NCI-H2196 (cell line): ENCODE measurements around the gene ACOT12.
"Not testable (repeated sequence)": the region's sequence is repeated elsewhere in the genome, so short reads cannot be mapped to it uniquely, and the experiment has no call there.

Source experiments
- DNase-seq: peaks from one replicate; lab custom pipeline; 2025; ENCODE audit not compliant: unreplicated experiment; lab: John Stamatoyannopoulos, UW

Gene ACOT12

DNA sequence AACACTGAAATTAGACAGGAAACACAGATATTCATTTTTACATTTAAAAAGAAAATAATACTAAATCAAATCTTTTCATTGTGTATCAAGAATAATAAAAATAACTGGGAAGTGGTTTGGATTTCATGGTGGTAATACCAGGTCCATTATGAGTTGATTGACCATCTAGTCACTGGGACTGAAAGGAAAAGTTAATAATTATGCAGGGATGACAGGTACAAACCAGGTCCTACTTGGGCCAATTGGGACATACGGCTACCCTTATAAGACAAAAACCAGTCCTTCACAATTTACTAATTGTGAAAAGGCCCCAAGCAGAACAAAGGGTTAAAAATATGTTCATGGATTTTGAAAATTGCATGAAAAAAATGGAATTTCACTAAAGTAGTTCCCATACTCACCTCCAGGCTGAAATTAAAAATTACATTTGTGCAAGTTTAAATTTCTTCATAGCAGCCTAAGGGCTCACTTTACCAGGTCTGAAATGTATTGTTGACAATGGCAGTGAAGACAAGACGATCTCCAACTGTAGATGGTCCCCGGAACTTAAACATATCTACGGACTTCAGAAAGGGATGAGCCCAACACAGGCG lies 48.4 kb downstream of the ACOT12 start:
- DNase-seq = no peak

DNA sequence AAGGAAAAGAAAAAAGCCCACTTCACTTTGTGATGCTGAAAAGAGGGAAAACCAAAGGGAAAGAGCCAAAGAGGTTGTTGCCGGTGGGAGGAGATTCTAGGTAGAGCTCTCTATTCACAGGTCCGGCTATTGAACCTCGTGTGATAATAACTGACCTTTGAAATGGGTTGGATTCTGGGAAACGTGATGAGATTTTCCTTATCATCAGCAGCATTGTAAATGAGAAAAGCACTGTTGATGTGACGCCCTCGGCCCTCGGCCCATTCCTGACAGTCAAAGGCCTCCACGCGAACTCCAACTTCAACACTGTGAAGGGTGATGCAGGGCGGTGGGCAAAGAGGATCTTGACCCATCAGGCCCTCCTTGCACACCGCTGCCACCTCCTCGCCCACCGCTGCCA lies 49.2 kb downstream of the ACOT12 start:
- DNase-seq = no peak

DNA sequence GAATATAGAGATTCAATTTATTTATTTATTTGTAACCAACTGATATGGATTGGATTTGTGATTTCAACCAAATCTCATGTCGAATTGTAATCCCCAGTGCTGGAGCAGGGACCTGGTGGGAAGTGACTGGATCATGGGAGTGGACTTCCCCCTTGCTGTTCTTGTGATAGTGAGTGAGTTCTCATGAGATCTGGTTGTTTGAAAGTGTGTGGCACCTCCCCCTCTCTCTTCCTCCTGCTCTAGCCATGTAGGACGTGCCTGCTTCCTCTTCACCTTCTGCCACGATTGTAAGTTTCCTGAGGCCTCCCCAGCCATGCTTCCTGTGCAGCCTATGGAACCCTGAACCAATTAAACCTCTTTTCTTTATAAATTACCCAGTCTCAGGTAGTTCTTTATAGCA lies 55.7 kb downstream of the ACOT12 start:
- not testable (repeated sequence) for DNase-seq

DNA sequence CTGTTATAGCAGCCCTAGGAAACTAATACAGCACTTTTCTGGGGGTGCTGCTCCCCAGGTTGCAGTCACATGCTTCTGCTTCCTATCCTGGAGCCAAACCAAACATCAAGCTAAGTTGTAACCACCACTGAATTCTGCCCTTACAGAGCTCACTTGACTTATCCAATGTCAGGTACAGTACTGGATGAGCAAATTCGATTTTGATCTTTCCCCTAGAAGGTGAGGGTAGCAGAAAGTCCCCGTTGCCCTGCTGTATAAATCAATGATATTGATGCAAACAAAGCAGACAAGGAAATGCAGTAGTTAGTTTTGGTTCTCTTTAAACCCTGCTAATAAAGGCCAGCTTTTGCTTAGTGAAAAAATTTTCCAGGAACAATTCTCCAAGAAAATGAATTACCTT lies 56.1 kb downstream of the ACOT12 start:
- no peak for DNase-seq

DNA sequence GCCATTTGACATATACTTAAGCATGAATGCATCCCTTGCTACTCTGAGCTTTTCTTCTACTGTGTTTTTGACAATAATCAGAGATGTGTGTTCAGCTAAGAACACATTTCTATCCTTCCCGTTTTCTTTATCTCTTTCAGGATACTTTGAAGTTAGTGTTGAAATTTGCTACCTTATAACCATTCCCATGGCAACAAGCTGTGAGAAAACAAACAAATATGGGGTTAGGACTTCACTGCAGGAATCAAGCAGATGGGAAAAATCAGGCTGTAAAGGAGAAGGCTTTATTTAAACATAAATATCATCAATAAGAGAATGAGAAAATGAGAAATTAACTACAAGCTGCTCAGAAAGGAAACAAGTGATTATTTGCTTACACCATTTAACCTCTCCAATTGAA lies 57.4 kb downstream of the ACOT12 start:
- DNase-seq = no peak

DNA sequence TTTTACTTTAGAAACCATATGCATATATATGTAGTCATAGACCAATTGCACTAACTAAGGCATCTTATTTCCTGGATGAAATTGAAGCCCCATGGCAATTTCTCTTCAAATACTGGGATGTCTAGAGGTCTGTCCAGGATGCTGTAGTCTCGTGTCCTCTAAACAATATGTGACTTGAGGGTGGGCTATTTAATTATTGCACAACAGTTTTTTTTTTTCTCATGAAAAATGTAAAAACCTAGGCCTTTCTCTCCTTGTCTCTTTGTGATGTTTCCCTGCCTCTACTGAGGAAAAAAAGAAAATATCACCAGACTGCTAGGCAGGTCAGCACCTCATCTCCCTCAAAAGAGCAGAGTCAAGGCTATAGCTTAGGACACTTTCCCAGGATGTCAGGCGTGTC lies 58.0 kb downstream of the ACOT12 start:
- DNase-seq = no peak

DNA sequence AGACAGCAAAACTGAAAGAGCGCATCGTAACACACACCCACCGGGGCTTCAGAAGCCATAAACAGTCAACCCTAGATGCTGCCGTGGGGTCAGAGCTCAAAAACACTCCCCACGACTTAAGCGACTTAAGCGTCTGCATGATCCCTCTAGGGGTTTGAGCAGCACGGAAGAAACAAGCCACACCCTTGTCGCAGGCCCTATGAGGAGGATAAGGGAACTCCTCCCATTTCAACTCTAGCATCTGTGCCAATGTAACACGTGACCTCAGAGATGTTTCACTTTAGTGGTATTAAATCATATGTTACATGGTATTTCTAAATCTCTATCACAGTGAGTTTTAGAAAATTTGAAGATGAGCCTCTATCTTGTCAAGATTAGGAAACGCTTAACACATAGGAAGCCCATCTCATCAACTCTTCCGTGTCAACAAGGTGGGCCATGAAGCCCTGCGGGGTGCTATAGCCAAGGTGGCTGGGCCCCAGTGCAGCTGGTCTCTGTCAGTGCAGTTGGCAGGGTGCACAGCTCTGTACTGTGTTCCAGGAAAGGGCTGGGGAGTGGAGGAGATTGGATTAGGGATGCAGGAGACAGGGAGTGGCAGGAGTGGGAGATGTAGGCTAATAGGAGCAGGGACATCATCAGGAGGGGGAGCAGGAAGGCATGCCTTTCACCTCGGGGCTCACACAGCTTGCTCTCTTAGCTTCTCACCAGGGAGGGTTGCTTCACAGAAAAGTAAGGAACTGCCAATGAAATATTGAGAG lies 59.5 kb downstream of the ACOT12 start:
- DNase-seq = no peak

DNA sequence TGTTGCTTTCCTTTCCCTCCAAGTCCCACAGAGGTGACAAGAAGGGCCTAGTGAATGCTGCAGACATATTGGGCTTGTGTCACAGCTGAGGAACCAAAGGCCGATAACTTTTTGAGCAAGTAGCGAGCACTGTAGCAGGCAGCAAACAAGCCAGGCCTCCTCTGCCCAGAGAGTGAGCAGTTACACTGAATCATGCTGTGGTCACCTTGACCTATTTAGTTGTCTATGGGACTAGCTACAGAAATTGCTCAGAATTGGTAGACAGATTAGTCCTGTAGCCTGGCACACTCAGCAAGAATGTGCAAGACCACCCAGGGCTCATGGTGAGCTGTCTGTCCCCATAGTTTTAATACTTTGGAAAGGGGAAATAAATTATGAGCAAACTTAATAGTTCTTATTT lies 67.4 kb downstream of the ACOT12 start:
- DNase-seq = no peak

DNA sequence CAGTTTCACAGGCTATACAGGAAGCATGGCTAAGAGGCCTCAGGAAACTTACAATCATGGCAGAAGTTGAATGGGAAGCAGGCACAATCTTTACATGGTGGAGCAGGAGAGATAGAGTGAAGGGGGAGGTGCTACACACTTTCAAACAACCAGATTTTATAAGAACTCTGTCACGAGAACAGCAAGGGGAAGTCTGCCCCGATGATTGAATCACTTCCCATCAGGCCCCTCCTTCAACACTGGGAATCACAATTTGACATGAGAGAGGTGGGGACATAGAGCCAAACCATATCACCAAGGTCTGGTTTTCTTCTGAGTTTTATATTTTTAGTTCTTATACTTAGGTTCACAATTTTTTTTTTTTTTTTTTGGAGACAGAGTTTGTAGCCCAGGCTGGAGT lies 76.4 kb downstream of the ACOT12 start:
- no peak for DNase-seq

DNA sequence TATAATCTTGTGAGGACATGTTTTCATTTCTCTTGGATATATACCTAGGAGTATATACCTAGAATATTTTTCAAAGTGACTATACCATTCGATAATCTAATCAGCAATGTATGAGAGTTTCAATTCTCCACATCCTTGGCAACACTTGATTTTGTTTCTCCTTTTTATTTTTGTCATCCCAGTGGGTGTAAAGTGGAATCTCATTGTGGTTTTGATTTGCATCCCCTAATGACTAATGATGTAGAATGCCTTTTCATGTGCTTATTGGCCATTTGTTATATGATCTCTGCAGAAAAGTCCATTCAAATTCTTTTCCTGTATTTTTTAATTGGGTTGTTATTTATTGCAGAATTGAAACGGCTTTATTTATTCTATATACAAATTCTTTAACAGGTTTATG lies 77.4 kb downstream of the ACOT12 start:
- no peak for DNase-seq

DNA sequence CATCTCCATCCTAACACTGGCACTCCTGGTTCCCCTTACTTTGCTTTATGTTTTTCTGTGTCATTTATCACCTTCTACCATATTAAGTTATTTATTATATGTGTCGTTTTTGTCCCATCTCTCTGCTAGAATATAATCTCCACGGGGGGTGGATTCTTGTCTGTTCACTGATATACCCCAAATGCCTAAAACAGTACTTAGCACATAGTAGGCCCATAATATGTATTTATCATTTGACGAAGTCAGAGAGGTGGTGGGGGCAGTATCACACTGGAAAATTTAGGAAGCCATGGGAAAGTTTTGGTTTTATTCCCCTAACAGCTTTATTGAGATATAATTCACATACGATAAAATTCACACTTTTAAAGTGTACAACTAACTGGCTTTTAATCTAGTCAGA lies 78.1 kb downstream of the ACOT12 start:
- no peak for DNase-seq

DNA sequence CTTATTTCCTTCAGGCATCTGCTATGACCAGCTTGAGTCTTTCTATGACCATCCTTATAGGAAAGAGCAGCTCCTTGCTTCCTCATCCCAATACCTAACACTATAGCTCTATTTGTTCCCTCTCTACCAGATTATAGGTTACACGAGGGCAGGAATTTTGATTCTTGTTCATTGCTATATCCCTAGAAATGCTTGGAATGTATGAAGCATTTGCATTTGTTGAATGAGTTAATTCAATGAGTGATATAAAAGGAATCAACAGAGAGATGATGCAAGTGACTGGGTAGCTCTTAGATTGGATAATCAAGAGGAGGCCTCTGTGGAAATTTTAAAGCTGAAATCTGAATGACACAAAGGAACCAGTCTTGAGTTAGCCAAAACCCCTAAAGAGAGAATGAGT lies 78.6 kb downstream of the ACOT12 start:
- no peak for DNase-seq

DNA sequence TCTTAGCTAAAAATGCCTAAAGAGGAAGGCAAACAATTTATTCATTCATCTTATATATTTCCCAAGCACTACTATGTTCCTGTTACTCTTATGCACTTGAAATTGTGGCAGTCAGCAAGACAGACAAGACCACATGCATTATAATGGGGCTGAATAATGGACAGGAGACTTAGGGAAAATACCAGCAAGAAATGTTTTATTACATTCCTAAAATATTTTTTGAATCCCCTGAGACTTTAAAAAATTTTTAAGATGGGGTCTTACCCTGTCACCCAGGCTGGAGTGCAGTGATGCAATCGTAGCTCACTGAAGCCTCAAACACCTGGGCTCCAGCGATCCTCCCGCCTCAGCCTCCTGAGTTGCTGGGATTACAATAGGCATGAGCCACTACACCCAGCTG lies 79.4 kb downstream of the ACOT12 start:
- DNase-seq = no peak

DNA sequence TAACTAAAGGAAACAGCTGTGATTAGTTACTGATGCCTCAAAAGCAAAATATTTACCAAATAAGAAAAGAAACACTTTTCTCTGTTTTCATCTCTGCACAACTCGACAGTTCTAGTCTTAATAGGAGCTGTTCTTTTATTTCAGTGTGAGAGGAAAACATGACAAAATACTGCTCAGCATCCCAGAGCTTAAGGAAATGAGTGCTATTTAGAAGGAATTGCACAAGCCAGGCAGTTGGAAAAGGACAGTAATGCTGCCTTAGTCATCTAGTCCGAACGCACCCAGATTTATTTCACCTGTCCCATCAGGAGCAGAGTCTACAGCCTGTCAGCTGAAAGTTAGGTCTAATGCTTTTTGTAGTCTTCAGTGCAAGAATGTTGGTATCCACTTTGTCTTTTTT lies 80.2 kb downstream of the ACOT12 start:
- DNase-seq = no peak

DNA sequence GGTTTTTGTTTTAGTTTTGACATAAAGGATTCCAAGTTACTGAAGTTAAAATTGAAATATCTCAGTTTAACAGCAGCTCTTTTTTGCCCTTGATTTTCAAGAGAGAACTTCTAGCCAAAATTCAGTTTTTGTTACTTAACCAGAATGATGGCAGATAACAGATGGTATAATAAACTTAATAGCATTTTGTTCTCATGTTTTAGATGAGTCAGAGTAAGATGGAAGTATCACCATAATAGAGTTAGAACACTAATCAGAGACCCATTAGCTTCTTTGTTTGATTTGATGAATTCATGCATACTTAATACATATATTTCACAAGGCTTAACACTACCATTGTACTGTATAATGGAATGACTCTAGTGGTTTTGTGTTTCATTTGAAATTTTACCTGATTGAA lies 80.7 kb downstream of the ACOT12 start:
- no peak for DNase-seq

DNA sequence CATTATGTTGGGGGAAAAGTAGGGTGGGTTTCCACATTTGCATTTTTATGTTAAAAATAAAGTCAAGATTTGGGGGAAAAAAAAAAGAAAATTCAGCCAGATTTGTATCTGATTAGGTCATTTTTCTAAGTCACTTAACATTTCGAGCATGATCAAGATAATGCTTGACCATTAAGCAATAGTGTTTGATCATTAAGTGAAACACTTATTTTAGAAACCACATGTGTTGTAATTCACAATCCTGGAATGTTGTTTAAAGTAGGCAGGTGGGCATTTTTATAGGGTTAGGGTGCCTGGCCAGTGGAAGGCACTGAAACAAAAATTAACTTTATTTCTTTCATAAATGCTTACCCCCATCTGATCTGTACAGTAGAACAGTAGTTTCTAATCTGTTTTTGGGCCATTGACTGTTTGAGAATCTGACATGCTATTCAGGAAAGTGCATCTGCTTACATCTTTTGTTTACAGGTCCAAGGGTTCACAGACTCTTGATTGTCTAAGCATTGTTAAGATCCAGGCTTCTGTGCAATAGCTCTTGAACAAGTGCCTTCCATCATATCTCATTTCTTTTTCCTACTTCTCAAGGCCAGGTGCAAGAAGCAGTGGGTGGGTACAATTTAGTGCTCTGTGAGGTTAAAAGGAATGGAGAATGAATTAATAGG lies 83.4 kb downstream of the ACOT12 start:
- DNase-seq = no peak

DNA sequence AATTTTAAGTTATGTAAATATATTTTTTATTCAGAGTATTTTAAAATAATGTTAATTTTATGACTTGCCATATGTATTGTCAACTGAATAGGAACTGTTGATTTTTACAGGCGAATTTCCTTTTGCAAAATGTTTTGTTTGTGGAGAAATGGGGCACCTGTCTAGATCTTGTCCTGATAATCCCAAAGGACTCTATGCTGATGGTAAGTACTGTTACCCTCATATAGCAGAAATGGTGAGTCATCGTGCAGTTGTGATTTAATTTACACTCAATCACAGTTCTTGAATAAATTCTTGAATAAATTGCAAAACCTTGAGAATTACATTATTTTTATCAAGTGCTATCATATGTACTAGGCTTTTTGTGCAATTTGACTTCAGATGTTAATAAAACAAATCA lies 85.1 kb downstream of the ACOT12 start:
- DNase-seq = no peak

DNA sequence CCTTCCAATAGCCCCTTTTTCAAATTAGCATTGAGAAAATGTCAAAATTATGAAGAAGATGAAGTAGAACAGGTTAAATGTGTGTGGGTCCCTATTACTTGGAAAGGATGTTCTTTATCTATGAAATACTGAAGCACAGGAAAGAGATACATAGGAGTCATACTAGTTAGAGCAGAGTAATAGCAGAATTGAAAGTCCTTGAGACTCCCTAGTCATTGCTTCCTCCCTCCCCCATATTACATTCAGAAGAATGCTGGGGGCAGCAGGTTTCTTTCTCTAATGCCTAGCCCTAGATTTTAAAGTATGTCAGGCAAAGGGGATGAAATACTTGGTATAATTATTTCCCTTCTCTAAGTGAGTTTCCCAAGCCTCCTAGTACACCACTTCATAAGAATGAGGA lies 88.1 kb downstream of the ACOT12 start:
- no peak for DNase-seq

DNA sequence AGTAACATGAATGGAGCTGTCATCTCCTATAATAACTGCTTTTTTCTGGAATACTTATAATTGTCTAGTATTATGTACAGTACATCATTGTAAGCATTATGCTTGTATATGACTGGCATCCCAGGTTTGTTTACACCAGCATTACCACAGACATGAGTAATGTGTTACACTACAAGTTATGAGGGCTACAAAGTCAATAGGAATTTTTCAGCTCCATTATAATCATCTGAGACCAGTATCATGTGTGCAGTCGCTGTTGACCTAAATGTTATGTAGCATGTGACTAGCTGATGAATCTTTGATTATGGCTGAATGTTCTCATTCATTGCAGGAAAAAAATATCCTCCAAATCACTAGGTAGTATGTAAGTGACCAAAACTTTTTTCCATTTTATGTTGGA lies 90.4 kb downstream of the ACOT12 start:
- no peak for DNase-seq

DNA sequence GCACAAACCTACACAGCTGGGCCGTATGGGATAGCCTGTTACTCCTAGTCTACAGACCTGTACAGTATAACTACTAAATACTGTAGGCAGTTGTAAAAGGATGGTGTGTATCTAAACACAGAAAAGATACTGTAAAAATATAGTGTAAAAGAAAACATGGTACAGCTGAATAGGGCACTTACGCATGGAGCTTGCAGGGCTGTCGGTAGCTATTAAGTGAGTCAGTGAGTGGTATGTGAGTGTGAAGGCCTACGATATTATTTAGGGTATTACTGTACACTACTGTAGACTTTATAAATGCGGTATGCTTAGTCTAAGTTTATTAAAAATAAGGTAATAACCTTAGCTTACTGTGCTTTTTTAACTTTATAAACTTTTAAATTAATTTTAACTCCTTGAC lies 91.3 kb downstream of the ACOT12 start:
- no peak for DNase-seq

DNA sequence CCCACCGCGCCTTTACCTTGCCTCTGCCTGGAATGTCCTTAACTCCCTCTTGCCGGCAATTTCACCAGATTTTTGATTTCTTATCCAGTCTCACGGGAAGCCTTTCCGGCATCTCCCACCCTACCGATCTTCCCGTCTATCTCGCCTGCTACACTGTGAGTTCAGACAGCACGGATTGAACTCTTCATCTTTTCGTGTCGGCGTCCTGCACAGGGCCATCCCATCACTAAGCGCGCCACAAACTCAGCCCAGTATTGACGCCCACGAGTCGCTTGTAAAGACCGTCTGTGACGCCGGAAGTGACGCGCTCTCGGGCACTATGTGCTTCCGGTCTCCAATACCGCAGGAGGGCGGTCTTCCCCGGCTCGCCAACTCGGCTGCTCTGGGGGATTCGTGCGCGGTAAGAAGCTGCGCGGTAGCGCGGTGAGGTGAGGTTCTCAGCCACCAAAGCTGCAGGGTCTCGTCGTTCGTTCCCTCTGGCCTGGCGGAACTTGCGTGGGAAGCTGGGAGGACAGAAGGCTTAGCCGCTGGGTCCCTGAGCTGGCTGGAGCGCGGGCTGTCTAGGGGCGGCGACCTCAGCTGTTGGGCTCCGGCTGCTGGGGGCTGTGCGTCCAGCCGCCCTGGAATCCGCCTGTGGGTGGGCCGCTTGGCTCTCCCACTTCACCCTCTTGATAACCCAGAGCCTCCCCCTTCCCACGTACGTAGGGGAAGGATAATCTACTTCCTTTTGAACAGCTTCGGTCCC lies 92.5 kb downstream of the ACOT12 start, which contains the start of gene ZCCHC9:
ZCCHC9 (plus strand) TSS at position 317 of the 745 bp plus-strand sequence. CDS start 3,171 bp downstream, outside the sequence.
- DNase-seq = peak; percentile 85

DNA sequence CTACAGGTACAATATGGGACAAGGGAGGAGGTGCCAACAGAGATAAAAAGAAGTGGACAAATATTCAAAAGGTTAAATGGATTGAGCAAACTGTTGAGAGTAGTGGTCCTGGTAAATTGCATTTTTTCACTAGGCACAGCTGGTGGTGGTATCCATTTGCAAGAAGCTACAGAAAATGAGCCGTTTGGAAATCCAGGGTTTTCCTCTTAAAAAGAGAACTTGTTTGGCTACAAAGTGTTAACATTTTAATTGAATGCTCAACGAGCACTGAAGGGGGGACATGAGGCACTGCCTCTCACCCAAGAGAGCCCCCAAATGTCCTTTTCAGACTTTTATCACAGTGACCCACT lies 93.0 kb downstream of the ACOT12 start:
- no peak for DNase-seq
